ENCODE measurements around the gene STK17B. TPM values are rescaled to one million over a fixed set of nuclear protein-coding genes. Genes with fewer than 3 reads are reported as not detected.
"Not testable (repeated sequence)": the region's sequence is repeated elsewhere in the genome, so short reads cannot be mapped to it uniquely, and the experiment has no call there.

The STK17B gene
- total RNA-seq, 1 donor from 2014 or later, result 223 TPM

- intact Hi-C loops (cut with micrococcal nuclease), result no loop called here
Observed at GRCh38 chr2:196123679-196124373, 47.6 kb downstream of the STK17B start.

GRCh38 chr2:196119926-196120325, 51.5 kb downstream of the STK17B start:
- intact Hi-C loops (cut with micrococcal nuclease), result no loop called here

- intact Hi-C loops (cut with micrococcal nuclease), result no loop called here
Observed at GRCh38 chr2:196117214-196117705, 54.1 kb downstream of the STK17B start.

GRCh38 chr2:196113061-196113974, 58.1 kb downstream of the STK17B start:
- intact Hi-C loops (cut with micrococcal nuclease), result no loop called here

GRCh38 chr2:196112418-196113034, 58.9 kb downstream of the STK17B start:
- intact Hi-C loops (cut with micrococcal nuclease), result no loop called here

- intact Hi-C loops (cut with micrococcal nuclease), result no loop called here
Observed at GRCh38 chr2:196108604-196109003, 62.8 kb downstream of the STK17B start.

GRCh38 chr2:196105951-196106350, 65.4 kb downstream of the STK17B start:
- intact Hi-C loops (cut with micrococcal nuclease), result no loop called here

- intact Hi-C loops (cut with micrococcal nuclease), result no loop called here
Observed at GRCh38 chr2:196104066-196104465, 67.3 kb downstream of the STK17B start.

GRCh38 chr2:196103626-196104025, 67.8 kb downstream of the STK17B start:
- intact Hi-C loops (cut with micrococcal nuclease), result no loop called here

GRCh38 chr2:196101325-196101991, 69.9 kb downstream of the STK17B start:
- intact Hi-C loops (cut with micrococcal nuclease), result no loop called here

- intact Hi-C loops (cut with micrococcal nuclease), result no loop called here
Observed at GRCh38 chr2:196099916-196100315, 71.5 kb downstream of the STK17B start.

- intact Hi-C loops (cut with micrococcal nuclease), result no loop called here
Observed at GRCh38 chr2:196097864-196098660, 73.3 kb downstream of the STK17B start.

- intact Hi-C loops (cut with micrococcal nuclease), result no loop called here
Observed at GRCh38 chr2:196096982-196097745, 74.2 kb downstream of the STK17B start.

- intact Hi-C loops (cut with micrococcal nuclease), result no loop called here
Observed at GRCh38 chr2:196096264-196096663, 75.1 kb downstream of the STK17B start.

- intact Hi-C loops (cut with micrococcal nuclease), result not testable (repeated sequence)
Observed at GRCh38 chr2:196089448-196089847, 81.9 kb downstream of the STK17B start.

- intact Hi-C loops (cut with micrococcal nuclease), result no loop called here
Observed at GRCh38 chr2:196088203-196088602, 83.2 kb downstream of the STK17B start.

- intact Hi-C loops (cut with micrococcal nuclease), result no loop called here
Observed at GRCh38 chr2:196086517-196087368, 84.6 kb downstream of the STK17B start.

- intact Hi-C loops (cut with micrococcal nuclease), result loop anchor here (5.0 kb wide), 1 partner anchor 49 kb away; no protein-coding TSS in a partner anchor
Observed at GRCh38 chr2:196083601-196084000, 87.8 kb downstream of the STK17B start.
